HCT116 (cell line): ENCODE results near the gene ARHGAP5. TPM values are rescaled to one million over a fixed set of nuclear protein-coding genes. Genes with fewer than 3 reads are reported as not detected.

Experiments
- ATAC-seq: fragments of 200-7000 bp; cut with Tn5 transposase; 2 replicates; pipeline ENCODE4 v1.9.1; 2020; ENCODE audit warnings: mild to moderate bottlenecking, moderate library complexity
- BruUV-seq: library from RNA; stranded (reverse); fragments of 400-500 nt; replicated peaks from 2 replicates; lab custom pipeline; 2021; lab: Mats Ljungman, UMichigan
- CTCF ChIA-PET: fragments of 300-600 bp; sonication (Branson Sonifier 250); formaldehyde crosslinking; loops from one replicate; lab custom pipeline; 2021; ENCODE audit warnings: antibody characterized with exemption; lab: Charles Lee
- POLR2A ChIA-PET: fragments of 300-600, 350-600 bp; sonication (Branson Sonifier 250); formaldehyde crosslinking; loops from one replicate; lab custom pipeline; 2021; ENCODE audit warnings: antibody characterized with exemption; lab: Charles Lee
- RAD21 ChIA-PET, 2 experiments: fragments of 300-600 bp; sonication (Branson Sonifier 250); formaldehyde crosslinking; loops; one replicate each; lab custom pipeline; 2023; ENCODE audit warnings: low total read pairs in 2 of 2; ENCODE audit not compliant: uncharacterized antibody in 2 of 2, unreplicated experiment in 2 of 2, low non-redundant PET in 1 of 2; lab: Charles Lee
- DNase-seq: peaks from one replicate; pipeline ENCODE4 v3.0.0-alpha.2; 2010; ENCODE audit warnings: low read depth, low spot score
- H2AFZ ChIP-seq: fragments of 200-600 bp; shearing (Covaris generic), sonication (generic); 2 replicates; pipeline ENCODE4 v1.6.1; 2017; ENCODE audit warnings: low read depth, mixed run types, mixed read lengths, antibody characterized with exemption, low read length; ENCODE audit not compliant: poor library complexity, severe bottlenecking
- H3K27ac ChIP-seq: 2 replicates; pipeline ENCODE4 v1.5.1; 2012; ENCODE audit warnings: low read depth, low read length
- H3K27me3 ChIP-seq: fragments of 200-600 bp; sonication (generic); 2 replicates; pipeline ENCODE4 v1.6.1; 2016; ENCODE audit warnings: mixed run types, low read length, mixed read lengths; ENCODE audit not compliant: insufficient read depth
- H3K36me3 ChIP-seq, 2 experiments: fragments of 200-500 bp in 1 of 2; fragments of 200-600 bp in 1 of 2; sonication (Bioruptor generic) in 1 of 2; sonication (generic) in 1 of 2; 2 replicates each; pipeline versions ENCODE4 v1.5.1 to v1.6.1; 2014 to 2016; ENCODE audit warnings: low read length in 2 of 2, inconsistent platforms in 1 of 2, mixed read lengths in 1 of 2, mixed run types in 1 of 2; ENCODE audit not compliant: insufficient read depth in 2 of 2, control insufficient read depth in 1 of 2
- H3K4me1 ChIP-seq, 2 experiments: fragments of 200-600 bp in 1 of 2; sonication (generic) in 1 of 2; 2 replicates each; pipeline versions ENCODE4 v1.5.1 to v1.6.1; 2012 to 2017; ENCODE audit warnings: low read length in 2 of 2, inconsistent platforms in 1 of 2, mild to moderate bottlenecking in 1 of 2, mixed read lengths in 1 of 2, mixed run types in 1 of 2, moderate library complexity in 1 of 2; ENCODE audit not compliant: insufficient read depth in 2 of 2, control insufficient read depth in 1 of 2
- H3K4me2 ChIP-seq: fragments of 200-600 bp; sonication (generic); 2 replicates; pipeline ENCODE4 v1.6.1; 2017; ENCODE audit warnings: mixed run types, low read length, mixed read lengths
- H3K4me3 ChIP-seq, 2 experiments: fragments of 200-600 bp in 1 of 2; sonication (generic) in 1 of 2; replicated peaks in 1 of 2; 2 replicates each; pipeline ENCODE4 v1.5.1; 2011 to 2016; ENCODE audit warnings: low read length in 2 of 2, control low read depth in 1 of 2, low read depth in 1 of 2, mild to moderate bottlenecking in 1 of 2, mixed read lengths in 1 of 2, mixed run types in 1 of 2
- H3K79me2 ChIP-seq: fragments of 200-600 bp; sonication (generic); 2 replicates; pipeline ENCODE4 v1.6.1; 2017; ENCODE audit warnings: mild to moderate bottlenecking, mixed run types, low read length, moderate library complexity, mixed read lengths; ENCODE audit not compliant: insufficient read depth
- H3K9ac ChIP-seq: fragments of 200-600 bp; sonication (generic); 2 replicates; pipeline ENCODE4 v1.6.1; 2016; ENCODE audit warnings: low read length, mixed read lengths
- H3K9me2 ChIP-seq: fragments of 200-600 bp; sonication (generic), shearing (Covaris generic); 2 replicates; pipeline ENCODE4 v1.6.1; 2017; ENCODE audit warnings: mixed run types, mild to moderate bottlenecking, moderate library complexity; ENCODE audit not compliant: insufficient read depth
- H3K9me3 ChIP-seq, 2 experiments: fragments of 200-500 bp in 1 of 2; fragments of 200-600 bp in 1 of 2; sonication (Bioruptor generic) in 1 of 2; sonication (generic) in 1 of 2; 2 replicates each; pipeline ENCODE4 v1.6.1; 2014 to 2017; ENCODE audit warnings: low read length in 2 of 2, mixed read lengths in 2 of 2, inconsistent platforms in 1 of 2, low read depth in 1 of 2, mild to moderate bottlenecking in 1 of 2, mixed run types in 1 of 2, moderate library complexity in 1 of 2; ENCODE audit not compliant: control insufficient read depth in 1 of 2, insufficient read depth in 1 of 2
- H4K20me1 ChIP-seq: fragments of 200-600 bp; sonication (generic), shearing (Covaris generic); 2 replicates; pipeline ENCODE4 v1.6.1; 2017; ENCODE audit warnings: mixed run types, mild to moderate bottlenecking, moderate library complexity; ENCODE audit not compliant: insufficient read depth
- ATF3 ChIP-seq: IDR thresholded peaks from 2 replicates; pipeline ENCODE4 v1.6.1; 2012
- CEBPB ChIP-seq: IDR thresholded peaks from 2 replicates; pipeline ENCODE4 v1.6.1; 2012; ENCODE audit warnings: low read depth
- CTCF ChIP-seq, 3 experiments: fragments of 200-600 bp in 1 of 3; sonication (generic) in 1 of 3; IDR thresholded peaks in 2 of 3; conservative IDR thresholded peaks in 1 of 3; 2 replicates each; pipeline ENCODE4 v1.5.1; 2012 to 2017; ENCODE audit warnings: low read depth in 2 of 3, low read length in 2 of 3, antibody characterized with exemption in 1 of 3, borderline replicate concordance in 1 of 3, control low read depth in 1 of 3, mild to moderate bottlenecking in 1 of 3, mixed read lengths in 1 of 3, mixed run types in 1 of 3, moderate library complexity in 1 of 3; ENCODE audit not compliant: insufficient read depth in 1 of 3
- EGR1 ChIP-seq: IDR thresholded peaks from 2 replicates; pipeline ENCODE4 v1.6.1; 2012; ENCODE audit warnings: low read depth
- EZH2 ChIP-seq: fragments of 200-600 bp; sonication (generic); IDR thresholded peaks from 2 replicates; pipeline ENCODE4 v1.6.1; 2017; ENCODE audit warnings: antibody characterized with exemption, mixed run types
- EZH2phosphoT487 ChIP-seq: fragments of 200-600 bp; IDR thresholded peaks from 2 replicates; pipeline ENCODE4 v1.6.1; 2018; ENCODE audit warnings: antibody characterized with exemption, borderline replicate concordance
- FOSL1 ChIP-seq: IDR thresholded peaks from 2 replicates; pipeline ENCODE4 v1.6.1; 2012; ENCODE audit warnings: low read depth
- JUND ChIP-seq: IDR thresholded peaks from 2 replicates; pipeline ENCODE4 v1.6.1; 2012
- MAX ChIP-seq: IDR thresholded peaks from 2 replicates; pipeline ENCODE4 v1.6.1; 2012
- POLR2A ChIP-seq: IDR thresholded peaks from 2 replicates; pipeline ENCODE4 v1.7.0; 2011; ENCODE audit warnings: borderline replicate concordance; ENCODE audit not compliant: insufficient read depth, insufficient read length; ENCODE audit errors: extremely low read depth
- POLR2AphosphoS5 ChIP-seq: IDR thresholded peaks from 2 replicates; pipeline ENCODE4 v1.6.1; 2011; ENCODE audit warnings: mild to moderate bottlenecking, low read depth, low read length, moderate library complexity
- RAD21 ChIP-seq: IDR thresholded peaks from 2 replicates; pipeline ENCODE4 v1.6.1; 2012; ENCODE audit warnings: low read depth, mild to moderate bottlenecking
- REST ChIP-seq: IDR thresholded peaks from 2 replicates; pipeline ENCODE4 v1.6.1; 2012; ENCODE audit warnings: low read depth
- SIN3A ChIP-seq: IDR thresholded peaks from 2 replicates; pipeline ENCODE4 v1.6.1; 2012; ENCODE audit warnings: low read depth
- SRF ChIP-seq: IDR thresholded peaks from 2 replicates; pipeline ENCODE4 v1.6.1; 2012; ENCODE audit warnings: low read depth
- YY1 ChIP-seq: IDR thresholded peaks from 2 replicates; pipeline ENCODE4 v1.6.1; 2011; ENCODE audit warnings: low read length, low read depth, moderate library complexity, mild to moderate bottlenecking; ENCODE audit not compliant: insufficient replicate concordance; ENCODE audit errors: extremely low read depth
- intact Hi-C: fragments of 100-400 bp; cut with micrococcal nuclease; formaldehyde crosslinking; loops from 2 replicates; pipeline ENCODE4 v1.10.0; 2022
- total RNA-seq: library from RNA; stranded (reverse); gene quantifications from one replicate; pipeline ENCODE4 v1.2.1, GENCODE V29; 2021; ENCODE audit not compliant: unreplicated experiment

Gene ARHGAP5
- total RNA-seq, 1 experiment from 2014 or later, result 66.7 TPM

GRCh38 chr14:32081901-32082300 lies 4.8 kb downstream of the ARHGAP5 start:
- Histone ChIP-seq H3K27me3 (no peaks in the 10 kb centered on the region), H3K79me2 (peaks cover 98% of the 10 kb centered on the region), H3K4me1 (peaks cover 55 to 81% of the 10 kb centered on the region in 2 experiments), H3K4me3 (no peak overlapping the region), H4K20me1 (peaks cover 33% of the 10 kb centered on the region), H3K36me3 (no peaks in the 10 kb centered on the region), H3K4me2 (no peak overlapping the region), H3K27ac (no peak overlapping the region), H2AFZ (no peak overlapping the region), H3K9me2 (no peaks in the 10 kb centered on the region), H3K9ac (no peak overlapping the region), H3K9me3 (no peaks in the 10 kb centered on the region)
- ChIA-PET POLR2A (no interaction called here), CTCF (no interaction called here), RAD21 (no interaction called here)
- BruUV-seq, result no TSS peak
- no peak for ATAC-seq
- TF ChIP-seq SRF, result no peak
- no peak for TF ChIP-seq SIN3A
- TF ChIP-seq CTCF (IDR thresholded peaks at IDR 0.05 in 2 of 3, conservative IDR thresholded peaks at IDR 0.05 in 1 of 3; ENCODE audit: borderline replicate concordance in 1 of 3, insufficient read depth in 1 of 3, low read depth in 2 of 3, low read length in 2 of 3), result no peak
- TF ChIP-seq ATF3, result no peak
- no peak for TF ChIP-seq CEBPB
- no peak for TF ChIP-seq JUND
- no peak for TF ChIP-seq MAX
- no peak for TF ChIP-seq EZH2phosphoT487
- TF ChIP-seq RAD21, result no peak
- no peak for TF ChIP-seq FOSL1
- no peak for TF ChIP-seq POLR2AphosphoS5
- no peak for TF ChIP-seq POLR2A
- TF ChIP-seq EZH2, result no peak
- no peak for TF ChIP-seq EGR1
- TF ChIP-seq REST, result no peak
- no peak for TF ChIP-seq YY1
- intact Hi-C loops, result no loop called here
- no peak for DNase-seq
